GM21619 (cell line): ENCODE measurements around the gene PHF2.

ENCODE experiments used
- ATAC-seq: cut with Tn5 transposase; IDR thresholded peaks from one replicate; pipeline ENCODE4 v1.9.1; 2021; ENCODE audit not compliant: unreplicated experiment

Gene PHF2

DNA sequence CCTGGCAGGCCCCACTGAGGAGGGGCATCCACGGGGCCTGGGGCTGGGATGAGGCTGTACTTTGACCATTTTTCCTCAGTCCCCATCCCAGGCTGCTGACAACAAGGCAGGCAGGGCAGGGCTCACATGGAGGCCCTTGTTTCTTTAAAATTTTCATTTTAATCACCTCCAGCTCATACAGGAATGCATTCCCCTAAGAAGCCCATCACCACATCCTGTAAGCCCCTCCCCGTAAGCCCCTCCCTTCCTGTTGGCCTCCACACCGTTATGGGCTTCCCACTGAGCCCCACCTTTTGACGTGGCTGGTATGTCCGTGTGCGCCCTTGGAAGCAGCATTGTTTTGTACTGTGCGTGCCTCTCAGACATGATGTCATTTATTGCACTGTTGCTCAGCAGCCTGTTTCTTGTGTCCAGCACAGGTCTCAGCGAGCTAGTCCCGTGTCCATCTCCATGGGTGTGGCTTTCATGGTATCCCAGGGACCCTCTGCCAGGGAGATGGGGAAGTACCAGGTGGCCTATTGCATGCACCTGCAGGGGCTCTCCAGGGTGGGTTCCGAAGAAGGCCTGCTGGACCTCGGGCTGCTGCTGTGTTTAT, 22.4 kb downstream of the PHF2 start:
- ATAC-seq: no peak

DNA sequence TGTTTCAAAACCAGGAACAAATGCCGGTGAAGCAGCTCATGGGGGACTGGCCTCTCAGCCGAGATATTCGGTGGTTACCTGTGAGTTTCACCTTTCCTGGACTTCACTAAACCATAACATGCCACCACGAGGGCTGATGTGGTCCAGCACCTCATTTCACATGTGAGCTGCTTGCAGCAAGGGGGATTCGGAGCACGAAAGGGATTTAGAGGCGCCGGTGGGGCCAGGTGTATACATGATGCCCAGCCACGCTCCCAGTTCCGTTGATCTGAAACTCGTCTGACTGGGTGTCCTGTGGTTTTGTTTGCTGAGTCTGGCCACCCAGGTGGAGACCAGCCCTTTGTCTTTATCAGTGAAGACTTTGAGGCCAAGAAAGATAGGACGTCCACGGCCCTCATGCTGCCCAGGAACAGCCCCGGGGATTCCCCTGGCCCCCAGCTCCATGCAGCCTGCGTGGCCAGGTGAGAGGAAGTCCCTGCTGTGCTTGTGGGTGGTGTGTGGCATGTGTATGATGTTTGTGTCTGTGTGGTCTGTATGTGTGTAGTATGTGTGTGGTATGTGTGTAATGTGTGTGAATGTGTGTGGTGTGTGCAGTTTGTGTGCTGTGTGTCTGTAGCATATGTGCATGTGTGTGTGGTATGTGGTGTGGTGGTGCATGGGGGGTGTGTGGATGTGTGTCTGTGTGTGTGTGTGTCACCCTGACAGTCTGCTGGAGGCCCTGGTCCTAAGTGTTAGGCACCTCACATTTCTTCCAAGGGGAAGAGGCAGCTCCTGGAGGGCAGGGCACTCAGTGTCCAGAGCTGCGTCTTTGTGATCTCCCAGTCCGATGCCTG, 23.4 kb downstream of the PHF2 start:
- ATAC-seq: no peak

DNA sequence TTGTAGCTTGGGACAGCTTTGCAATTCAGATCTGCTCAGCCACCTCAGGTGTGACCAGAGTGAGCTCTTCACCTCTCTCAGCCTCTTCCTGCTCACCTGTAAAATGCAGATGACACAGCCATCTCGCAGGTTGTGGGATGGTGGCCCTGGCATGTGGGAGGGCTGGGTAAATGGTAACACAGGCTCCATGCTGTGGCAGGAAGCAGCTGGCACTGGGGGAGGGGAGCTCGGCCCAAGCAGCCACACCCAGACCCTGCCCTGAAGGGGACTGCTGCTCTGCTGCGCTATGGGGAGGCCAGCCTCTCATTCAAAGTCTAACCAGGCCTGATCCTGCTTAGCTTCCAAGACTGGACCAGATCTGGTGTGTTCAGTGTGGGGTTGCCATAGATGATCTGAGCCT, 24.1 kb downstream of the PHF2 start:
- ATAC-seq: no peak

DNA sequence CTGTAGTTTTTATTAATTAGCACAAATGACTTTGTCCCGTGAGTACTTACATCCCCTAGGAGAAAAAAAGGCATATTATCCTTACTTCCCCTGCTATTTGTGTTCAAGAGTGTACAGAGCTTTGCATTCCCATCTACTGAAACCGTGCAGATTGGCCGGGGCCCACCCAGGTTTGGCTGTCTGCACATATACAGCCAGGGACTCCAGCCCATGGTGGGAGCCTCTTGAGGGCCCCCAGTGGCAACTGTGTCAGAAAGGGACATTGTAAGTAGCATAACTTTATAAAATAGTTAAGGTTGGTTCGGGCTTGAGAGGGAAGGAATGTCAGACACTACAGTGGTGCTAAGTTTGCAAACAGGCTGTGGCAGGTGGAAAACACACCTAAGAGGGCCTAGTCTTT, 24.7 kb downstream of the PHF2 start:
- no peak for ATAC-seq

DNA sequence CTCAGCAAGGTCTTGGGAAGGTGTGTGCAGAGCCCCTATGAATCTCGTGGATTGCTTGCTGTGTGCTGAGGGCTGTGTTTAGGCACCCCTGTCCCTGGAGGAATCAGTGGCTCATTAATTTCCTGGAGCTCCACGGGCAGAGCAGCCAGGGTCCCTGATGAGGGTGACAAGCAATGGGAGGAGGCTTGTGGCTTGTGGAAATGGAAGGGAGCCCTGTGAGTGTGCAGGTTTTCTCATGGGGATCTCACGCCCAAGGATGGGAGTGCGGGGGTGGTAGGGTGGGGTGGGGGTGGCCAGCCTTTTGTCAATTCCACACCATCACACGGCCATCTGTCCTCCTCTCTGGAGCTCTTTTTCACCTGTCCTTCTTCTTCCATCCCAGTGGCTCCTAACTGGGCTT, 25.3 kb downstream of the PHF2 start:
- no peak for ATAC-seq

DNA sequence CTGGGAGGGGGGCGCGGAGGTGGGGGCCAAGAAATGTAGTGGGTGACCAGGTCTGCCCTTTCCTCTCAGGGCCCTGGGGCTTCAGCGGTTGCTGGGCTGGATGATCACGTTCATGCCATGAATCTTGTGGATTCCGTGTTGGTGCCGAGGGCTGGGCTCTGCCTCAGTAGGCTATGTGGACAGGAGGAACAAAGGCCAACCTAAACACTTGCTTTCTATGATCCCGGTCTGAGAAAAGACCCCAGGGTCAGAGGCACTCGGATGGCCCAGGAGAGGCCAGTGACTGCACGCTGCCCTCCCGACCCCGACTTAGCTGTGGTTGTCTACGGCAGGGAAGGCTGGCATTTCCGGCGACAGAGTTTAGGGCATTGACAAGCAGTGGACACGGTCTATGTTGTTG, 26.6 kb downstream of the PHF2 start:
- ATAC-seq: no peak

DNA sequence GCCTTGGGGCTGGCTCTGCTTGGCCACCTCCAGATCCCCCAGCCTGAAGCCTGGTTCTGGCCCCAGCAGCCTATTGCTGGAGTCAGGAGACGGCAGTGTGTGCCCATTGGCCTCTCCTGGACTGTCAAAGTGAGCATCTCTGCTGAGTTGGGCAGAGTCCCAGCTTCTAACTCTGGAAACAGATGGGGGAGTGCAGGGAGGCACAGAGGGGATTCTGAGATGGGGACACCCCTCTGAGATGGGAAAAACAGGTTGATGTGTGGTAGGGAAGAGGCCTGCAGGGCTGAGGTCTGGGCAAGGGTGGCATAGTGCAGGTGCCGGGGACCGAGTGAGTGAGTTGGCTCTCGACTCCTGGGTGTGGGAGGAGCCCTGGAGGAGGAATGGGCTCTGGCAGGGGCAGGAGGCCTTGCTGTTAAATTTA, 27.5 kb downstream of the PHF2 start:
- no peak for ATAC-seq

DNA sequence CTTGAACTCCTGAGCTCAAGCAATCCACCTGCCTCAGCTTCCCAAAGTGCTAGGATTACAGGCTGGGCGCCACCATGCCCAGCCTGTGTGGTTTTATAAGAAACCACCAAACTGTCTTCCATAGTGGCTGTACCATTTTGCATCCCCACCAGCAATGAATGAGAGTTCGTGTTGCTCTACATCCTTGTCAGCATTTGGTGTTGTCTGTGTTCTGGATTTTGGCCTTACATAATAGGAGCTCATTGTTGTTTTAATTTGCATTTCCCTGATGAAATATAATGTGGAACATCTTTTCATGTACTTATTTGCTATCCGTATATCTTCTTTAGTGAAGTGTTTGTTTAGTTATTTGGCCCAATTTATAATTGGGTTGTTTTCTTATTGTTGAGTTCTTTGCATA, 29.8 kb downstream of the PHF2 start:
- ATAC-seq: no peak

DNA sequence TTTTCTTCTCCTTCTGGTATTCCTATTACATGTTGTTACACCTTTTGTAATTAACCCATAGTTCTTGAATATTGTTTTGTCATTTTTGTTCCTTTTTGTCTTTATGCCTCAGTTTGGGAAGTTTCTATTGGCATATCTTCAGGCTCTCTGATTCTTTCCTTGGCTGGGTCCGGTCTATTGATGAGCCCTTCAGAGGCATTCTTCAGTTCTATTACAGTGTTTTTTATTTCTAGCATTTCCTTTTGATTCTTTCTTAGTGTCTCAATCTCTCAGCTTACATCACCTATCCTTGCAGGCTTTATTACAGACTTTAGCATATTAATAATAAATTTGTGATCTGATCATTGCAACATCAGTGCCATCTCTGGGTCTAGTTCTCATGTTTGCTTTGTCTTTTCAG, 33.8 kb downstream of the PHF2 start:
- no peak for ATAC-seq

DNA sequence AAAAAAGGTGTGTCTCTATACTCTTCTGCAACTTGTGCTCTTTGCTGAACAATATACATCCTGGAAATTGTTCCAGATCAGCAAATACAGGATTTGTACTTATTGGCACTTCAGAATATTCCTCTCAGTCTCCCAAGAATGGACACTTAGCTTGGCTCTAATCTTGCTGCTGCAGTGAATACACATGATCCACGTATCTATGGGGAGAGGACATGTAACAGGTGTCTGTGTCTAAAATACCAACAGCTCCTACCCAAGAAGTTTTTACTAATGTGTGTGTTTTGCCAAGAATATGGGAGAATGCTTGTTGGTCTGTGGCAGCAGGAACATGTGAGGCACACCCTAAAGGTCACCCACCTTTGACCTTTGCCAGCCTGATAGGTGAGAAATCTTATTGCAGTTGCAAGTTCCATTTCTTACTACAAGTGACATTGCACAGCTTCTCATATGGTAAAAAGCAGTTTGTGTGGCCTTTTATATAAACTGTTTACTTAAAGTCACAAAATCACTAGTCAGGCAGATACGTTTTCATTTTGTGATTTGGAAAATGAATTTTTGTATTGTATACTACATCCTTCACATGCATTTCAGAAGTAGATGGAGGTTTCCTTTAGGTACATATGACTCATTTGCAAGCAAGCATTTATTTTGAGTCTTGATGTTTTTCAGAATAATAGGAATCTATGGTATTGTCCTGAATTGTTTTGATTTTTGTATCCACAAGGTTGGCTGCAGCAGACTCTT, 35.8 kb downstream of the PHF2 start:
- ATAC-seq: no peak

DNA sequence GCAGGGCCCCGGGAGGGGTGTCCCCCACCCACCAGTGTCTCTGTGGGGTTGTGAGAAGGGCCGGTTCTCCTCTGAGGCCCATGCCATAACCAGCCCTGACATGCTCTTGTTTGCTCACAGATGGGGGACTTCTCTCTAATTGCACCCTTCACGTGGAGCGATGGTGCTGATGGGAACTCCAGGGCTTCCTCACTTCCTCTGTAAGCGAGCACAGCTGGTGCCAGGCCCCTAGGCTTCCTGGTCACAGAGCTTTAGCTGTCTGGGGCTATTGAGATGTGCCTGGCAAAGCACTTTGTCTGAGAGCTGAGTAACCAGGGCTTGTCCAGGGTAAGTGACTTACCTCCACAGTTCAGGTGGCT, 36.4 kb downstream of the PHF2 start:
- ATAC-seq: no peak

DNA sequence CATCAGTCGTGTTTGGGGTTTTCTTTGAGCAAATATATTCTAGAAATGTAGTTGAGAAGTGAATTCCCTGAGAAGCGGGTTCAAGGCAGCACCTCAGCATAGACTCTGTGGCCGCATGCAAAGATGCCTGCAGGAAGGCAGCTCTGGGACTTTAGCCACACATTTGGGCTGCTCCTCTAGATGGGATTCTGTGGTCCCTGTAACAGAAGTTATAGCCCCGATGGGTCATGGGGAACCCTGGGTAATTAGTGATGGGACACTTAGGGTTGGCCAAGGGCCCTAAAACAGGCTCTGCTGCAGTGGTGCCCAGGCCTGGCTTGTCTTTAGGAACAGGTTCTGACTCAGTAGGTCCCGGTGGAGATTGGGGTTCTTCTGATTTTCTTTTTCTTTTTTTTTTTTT, 36.8 kb downstream of the PHF2 start:
- no peak for ATAC-seq

DNA sequence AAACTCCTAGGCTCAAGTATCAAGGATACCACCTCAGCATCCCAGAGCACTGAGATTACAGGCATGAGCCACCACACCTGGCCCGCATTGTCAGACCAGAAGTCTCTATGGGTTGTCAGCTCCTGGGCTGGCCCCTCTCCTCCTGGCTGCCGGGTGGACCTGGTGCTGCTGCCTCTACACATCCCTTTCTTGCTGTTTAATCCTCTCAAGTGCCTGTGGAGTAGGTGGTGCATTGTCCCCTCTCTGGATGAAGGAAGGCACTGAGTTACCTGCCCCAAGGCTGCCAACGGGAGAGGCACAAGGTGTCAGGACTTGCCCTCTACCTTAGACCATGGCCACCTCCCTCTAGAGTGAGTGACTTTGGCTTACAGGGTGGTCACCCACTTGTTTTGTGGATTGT, 37.4 kb downstream of the PHF2 start:
- ATAC-seq: no peak

DNA sequence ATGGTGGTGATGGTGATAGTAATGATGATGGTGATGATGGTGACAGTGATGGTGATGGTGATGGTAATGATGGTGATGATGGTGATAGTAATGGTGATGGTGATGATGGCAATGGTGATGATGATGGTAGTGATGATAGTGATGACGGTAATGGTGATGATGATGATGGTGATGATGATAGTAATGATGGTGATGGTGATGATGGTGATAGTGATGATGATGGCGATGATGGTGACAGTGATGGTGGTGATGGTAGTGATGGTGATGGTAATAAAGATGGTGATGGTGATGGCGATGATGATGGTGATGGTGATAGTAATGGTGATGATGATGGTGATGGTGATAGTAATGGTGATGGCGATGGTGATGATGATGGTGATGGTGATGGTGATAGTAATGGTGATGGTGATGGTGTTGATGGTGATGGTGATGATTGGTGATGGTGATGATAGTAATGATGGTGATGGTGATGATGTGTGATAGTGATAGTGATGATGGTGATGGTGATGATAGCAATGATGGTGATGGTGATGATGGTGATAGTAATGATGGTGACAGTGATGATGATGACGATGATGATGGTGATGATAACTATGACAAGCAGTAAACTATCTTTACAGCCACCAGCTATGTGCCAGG, 38.6 kb downstream of the PHF2 start:
- no peak for ATAC-seq

DNA sequence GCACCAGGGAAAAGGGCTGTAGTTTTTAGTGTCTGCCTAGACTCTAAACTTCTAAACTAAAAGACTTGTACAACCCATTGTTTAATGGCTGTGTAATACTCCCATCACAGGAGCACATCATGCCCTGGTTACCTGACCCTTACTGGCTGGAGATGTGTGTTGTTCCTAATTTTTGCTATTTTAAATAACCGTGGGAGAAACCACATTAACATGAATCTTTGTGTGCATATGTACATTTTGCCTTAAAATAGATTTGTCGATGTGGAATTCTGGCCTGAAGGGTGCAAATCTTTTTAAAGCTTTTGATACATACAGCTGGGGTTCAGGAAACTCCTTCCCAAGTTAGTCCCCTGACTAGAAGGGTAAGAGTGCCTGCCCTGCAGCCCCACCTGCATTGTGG, 39.7 kb downstream of the PHF2 start:
- no peak for ATAC-seq

DNA sequence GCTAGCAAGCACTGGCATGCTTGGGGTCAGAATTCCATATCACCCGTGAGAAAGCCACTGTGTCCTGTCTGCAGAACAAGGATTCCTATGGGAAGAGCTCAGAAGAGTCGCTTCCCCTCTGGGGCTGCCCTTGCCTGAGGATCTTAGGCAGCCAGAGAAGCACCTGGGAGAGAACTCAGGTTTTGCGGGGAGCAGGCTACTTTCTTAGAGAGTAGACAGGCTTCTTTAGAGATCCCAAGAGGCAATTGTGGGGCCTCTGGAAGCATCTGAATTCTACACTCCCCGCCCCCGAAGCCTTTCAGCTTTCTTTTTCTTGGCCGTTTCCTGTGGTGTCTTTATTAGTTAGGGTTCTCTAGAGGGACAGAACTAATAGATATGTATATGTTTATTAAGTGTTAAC, 40.9 kb downstream of the PHF2 start:
- no peak for ATAC-seq

DNA sequence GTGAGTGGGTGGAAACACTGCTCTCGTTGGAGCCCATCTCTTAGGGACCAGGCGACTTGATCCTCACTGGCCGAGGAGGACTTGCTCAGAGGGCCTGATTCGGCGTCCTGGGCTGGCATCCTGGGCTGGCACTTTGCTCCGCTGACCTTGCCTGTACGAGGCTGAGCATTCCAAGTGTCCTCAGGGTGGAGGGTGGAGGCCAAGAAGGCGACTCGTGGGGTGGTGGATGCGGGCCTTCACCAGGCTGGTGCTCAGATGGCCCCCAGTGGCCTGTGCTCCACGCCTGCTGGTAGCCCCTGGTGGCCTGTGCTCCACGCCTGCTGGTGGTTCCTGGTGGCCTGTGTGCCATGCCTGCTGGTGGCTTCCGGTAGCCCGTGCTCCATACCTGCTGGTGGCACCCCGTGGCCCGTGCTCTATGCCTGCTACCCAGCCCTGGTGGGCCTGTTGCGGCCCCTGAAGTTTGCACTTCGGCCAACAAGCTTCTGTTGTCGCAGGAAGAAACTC, 42.9 kb downstream of the PHF2 start:
- no peak for ATAC-seq

DNA sequence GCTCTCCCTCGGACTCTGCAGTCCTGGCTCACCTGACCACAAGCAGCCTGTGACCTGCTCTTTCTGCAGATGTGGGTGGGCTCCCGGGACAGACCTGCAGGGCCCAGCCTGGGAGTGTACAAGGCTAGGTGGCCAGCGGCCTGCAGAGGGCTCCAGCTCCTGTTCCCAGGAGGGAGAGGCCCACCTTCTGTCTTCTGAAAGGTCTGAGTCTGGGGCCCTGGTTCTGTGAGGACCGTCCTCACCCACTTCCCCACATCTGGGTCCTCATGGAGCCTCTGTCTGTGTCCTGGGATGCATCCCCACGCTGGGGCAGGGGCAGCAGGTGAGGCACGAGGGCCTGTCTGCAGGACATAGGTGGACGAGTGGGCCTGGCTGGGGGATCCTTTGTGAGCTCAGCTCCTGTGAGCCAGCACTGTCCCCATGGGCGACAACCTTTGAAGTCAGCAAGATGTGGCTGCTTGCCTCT, 43.7 kb downstream of the PHF2 start:
- ATAC-seq: no peak

DNA sequence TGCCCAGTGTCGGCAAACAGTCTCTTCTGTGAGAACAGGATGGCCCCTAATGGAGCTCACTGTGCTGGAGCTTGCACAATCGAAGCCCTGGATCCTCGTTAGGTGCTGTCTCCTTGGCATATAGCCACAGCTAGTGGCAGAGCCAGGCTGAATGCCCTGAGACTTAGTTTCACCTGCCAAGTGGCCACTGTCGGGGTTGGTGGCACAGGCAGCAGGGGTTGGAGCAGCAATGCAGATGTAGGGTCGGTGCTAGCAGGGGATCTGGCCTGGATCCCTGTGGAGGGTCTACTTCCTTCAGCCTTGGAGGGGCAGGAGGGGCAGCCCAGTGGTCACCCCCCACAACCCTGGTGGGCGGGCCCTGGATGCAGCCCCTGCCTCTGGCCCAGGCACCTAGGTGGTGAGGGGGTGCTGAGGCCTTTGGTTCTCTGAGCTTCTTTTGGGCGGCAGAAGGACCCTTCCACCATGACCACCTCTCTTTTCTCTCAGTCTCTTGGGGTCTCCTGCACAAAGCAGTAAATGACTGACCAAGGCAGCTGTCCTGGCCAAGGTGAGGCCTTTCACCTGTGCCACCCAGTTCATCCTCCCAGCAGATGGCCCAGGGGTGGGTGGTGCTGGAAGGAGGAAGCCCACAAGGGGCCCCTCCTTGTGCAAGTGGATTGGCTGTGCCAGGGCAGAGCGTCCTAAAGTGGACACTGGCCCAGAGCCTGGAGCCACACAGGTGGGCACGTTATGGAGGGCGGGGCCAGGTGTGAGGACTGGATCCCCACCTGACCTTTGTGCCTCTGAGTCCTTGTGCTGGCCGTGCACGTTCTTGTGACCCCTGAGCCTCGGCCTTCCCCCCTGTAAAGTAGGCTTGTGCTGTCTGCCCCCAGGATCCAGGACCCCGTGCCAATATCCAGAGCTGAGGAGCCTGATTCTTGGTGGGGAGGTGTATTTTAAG, 44.8 kb downstream of the PHF2 start:
- no peak for ATAC-seq

DNA sequence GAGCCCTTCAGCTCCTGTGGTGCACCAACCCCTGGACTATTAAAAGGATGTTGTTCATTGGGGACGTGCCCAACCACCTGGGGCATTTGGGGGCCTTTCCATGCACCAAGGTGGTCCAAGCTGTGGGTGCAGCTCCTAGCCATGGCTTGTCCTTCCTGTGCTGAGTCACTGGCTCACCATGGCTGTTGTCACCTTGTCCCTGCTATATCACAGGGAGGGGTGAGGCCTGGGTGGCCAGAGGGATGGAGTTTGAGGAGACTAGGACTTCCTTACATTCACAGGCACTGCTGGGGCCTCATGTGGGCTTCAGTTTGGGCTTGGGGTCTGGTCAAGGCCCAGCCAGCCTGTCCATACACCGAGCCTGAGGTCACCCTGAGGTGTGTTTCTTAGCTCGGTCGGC, 45.5 kb downstream of the PHF2 start:
- ATAC-seq: no peak
